NCI-H69 (cell line): Measurements from ENCODE around the gene GP9.
"Not testable (repeated sequence)": the region's sequence is repeated elsewhere in the genome, so short reads cannot be mapped to it uniquely, and the experiment has no call there.

ENCODE experiments used
- DNase-seq: peaks from one replicate; lab custom pipeline; 2025; lab: John Stamatoyannopoulos, UW

The GP9 gene

GRCh38 chr3:129111076-129111780 is 50.6 kb downstream of the GP9 start:
- DNase-seq = not testable (repeated sequence)
